IPS DF 19.7 (cell line): ENCODE measurements around the gene SPACA4.

ENCODE experiments used
- DNase-seq: peaks from one replicate; pipeline ENCODE4 v3.0.0-alpha.2; 2013; ENCODE audit warnings: low read depth, low spot score

SPACA4 gene

GRCh38 chr19:48646722-48647216, 40.2 kb downstream of the SPACA4 start:
- DNase-seq = no peak

GRCh38 chr19:48648134-48648533, 41.6 kb downstream of the SPACA4 start:
- no peak for DNase-seq

GRCh38 chr19:48650974-48651682, 44.6 kb downstream of the SPACA4 start:
- no peak for DNase-seq

- DNase-seq = no peak
These were observed 45.1 kb downstream of the SPACA4 start for GRCh38 chr19:48651683-48652048.

GRCh38 chr19:48654299-48655059, 47.9 kb downstream of the SPACA4 start:
- no peak for DNase-seq

- no peak for DNase-seq
These were observed 50.4 kb downstream of the SPACA4 start for GRCh38 chr19:48656840-48657474.
